ENCODE data around the gene GSAP. TPM values are rescaled to one million over a fixed set of nuclear protein-coding genes. Genes with fewer than 3 reads are reported as not detected.

GSAP gene
- total RNA-seq, 4 donors from 2014 or later: 43.1 to 65.2 (median 52.4) TPM

- Histone ChIP-seq H3K4me1 (peaks cover 59 to 63% of the 10 kb centered on the region in 2 donors), H3K36me3 (no peaks in the 10 kb centered on the region), H3K27me3 (no peaks in the 10 kb centered on the region), H3K9me3 (no peaks in the 10 kb centered on the region), H3K4me3 (replicated peaks in 1 of 3) (no peak overlapping the region), H3K27ac (peak overlapping the region; percentile 89 to 96 (median 95))
- TF ChIP-seq CTCF (IDR thresholded peaks at IDR 0.05) (no peak), POLR2A (IDR thresholded peaks at IDR 0.05) (no peak)
- WGBS, 2 donors: 93 to 95% methylated on average over 4 of the region's 4 CpGs
- no peak for DNase-seq
- intact Hi-C loops (cut with DNase I): loop anchor here (5.0 to 10.0 kb wide), 2 partner anchors 85 to 202 kb away; no protein-coding TSS in a partner anchor
Measured at GRCh38 chr7:77329466-77330168, 86.5 kb downstream of the GSAP start.

- H3K27me3 ChIP-seq: no peaks in the 10 kb centered on the region
- intact Hi-C loops (cut with DNase I): no loop called here
- H3K4me3 ChIP-seq (replicated peaks in 1 of 3): no peak overlapping the region
- H3K36me3 ChIP-seq: no peaks in the 10 kb centered on the region
- H3K27ac ChIP-seq: peak overlapping the region; percentile 89 to 96 (median 95)
- no peak for DNase-seq
- TF ChIP-seq CTCF (IDR thresholded peaks at IDR 0.05): no peak
- TF ChIP-seq POLR2A (IDR thresholded peaks at IDR 0.05): no peak
- no peaks in the 10 kb centered on the region for H3K9me3 ChIP-seq
- H3K4me1 ChIP-seq: peaks cover 59 to 63% of the 10 kb centered on the region in 2 donors
- 3 to 24% methylated on average over 1 of the region's 1 CpG for WGBS, 2 donors
Measured at GRCh38 chr7:77328669-77329068, 87.5 kb downstream of the GSAP start.

- no peak overlapping the region for H3K4me3 ChIP-seq (replicated peaks in 1 of 3)
- H3K27ac ChIP-seq: peak overlapping the region; percentile 89 to 96 (median 95)
- H3K27me3 ChIP-seq: no peaks in the 10 kb centered on the region
- no peaks in the 10 kb centered on the region for H3K36me3 ChIP-seq
- DNase-seq: peak; percentile 26 to 41
- peaks cover 59 to 63% of the 10 kb centered on the region in 2 donors for H3K4me1 ChIP-seq
- 22 to 26% methylated on average over 6 of the region's 6 CpGs for WGBS, 2 donors
- intact Hi-C loops (cut with DNase I): no loop called here
- TF ChIP-seq POLR2A (IDR thresholded peaks at IDR 0.05) (no peak), CTCF (IDR thresholded peaks at IDR 0.05) (no peak)
- no peaks in the 10 kb centered on the region for H3K9me3 ChIP-seq
Measured at GRCh38 chr7:77327932-77328628, 88.1 kb downstream of the GSAP start.

- H3K4me3 ChIP-seq (replicated peaks in 1 of 3): no peak overlapping the region
- H3K27me3 ChIP-seq: no peaks in the 10 kb centered on the region
- WGBS, 2 donors: 32 to 40% methylated on average over 11 to 12 of the region's 12 CpGs
- no peaks in the 10 kb centered on the region for H3K36me3 ChIP-seq
- H3K27ac ChIP-seq: peak overlapping the region; percentile 89 to 96 (median 95)
- intact Hi-C loops (cut with DNase I): no loop called here
- H3K9me3 ChIP-seq: no peaks in the 10 kb centered on the region
- TF ChIP-seq CTCF (IDR thresholded peaks at IDR 0.05): no peak
- peak in 1 of 2 donors; percentile 51 for TF ChIP-seq POLR2A (IDR thresholded peaks at IDR 0.05)
- peaks cover 59 to 63% of the 10 kb centered on the region in 2 donors for H3K4me1 ChIP-seq
- DNase-seq: peak; percentile 83 to 88
Measured at GRCh38 chr7:77327067-77327931, 88.8 kb downstream of the GSAP start.

Data from thyroid gland (tissue), 4 donors.